Urinary bladder (tissue), 4 donors: Measurements from ENCODE around the gene MLYCD. TPM values are rescaled to one million over a fixed set of nuclear protein-coding genes. Genes with fewer than 3 reads are reported as not detected.

ENCODE experiments used
- DNase-seq: peaks from one replicate; pipeline ENCODE4 v3.0.0-alpha.2; 2015; ENCODE audit errors: extremely low spot score
- H3K27ac ChIP-seq: one replicate; pipeline ENCODE4 v1.5.1; 2013; ENCODE audit warnings: low read depth, mild to moderate bottlenecking, moderate library complexity
- H3K36me3 ChIP-seq: one replicate; pipeline ENCODE4 v1.6.1; 2013; ENCODE audit warnings: mild to moderate bottlenecking, moderate library complexity; ENCODE audit not compliant: insufficient read depth
- H3K4me1 ChIP-seq: one replicate; pipeline ENCODE4 v1.6.1; 2013; ENCODE audit warnings: mild to moderate bottlenecking, moderate library complexity; ENCODE audit not compliant: insufficient read depth
- H3K4me3 ChIP-seq: one replicate; pipeline ENCODE4 v1.5.1; 2013; ENCODE audit warnings: low read depth, low read length
- WGBS: extraction: QIAGEN DNeasy Blood & Tissue Kit; methylation state at CpG from one replicate; pipeline ENCODE4 v1.1.7; 2013; 5-methylcytosine and 5-hydroxymethylcytosine counted together
- polyA plus RNA-seq: library from polyadenylated mRNA; stranded (reverse); fragments of 200-250 nt; gene quantifications from one replicate; pipeline ENCODE4 v1.2.3, GENCODE V29; 2013
- total RNA-seq: library from RNA; depleted of rRNA; stranded (reverse); fragments of >200 nt; gene quantifications from one replicate; pipeline ENCODE4 v1.2.3, GENCODE V29; 2014
- donor health status: healthy with polysubstance abuse.
- donor health status: healthy.

The MLYCD gene
- total and polyA plus RNA-seq, 2 donors, result 3.8 to 4.6 TPM

- Histone ChIP-seq H3K4me1 (no peaks in the 10 kb centered on the region), H3K4me3 (no peak overlapping the region), H3K36me3 (no peaks in the 10 kb centered on the region), H3K27ac (no peak overlapping the region)
- no peak for DNase-seq
- WGBS, result 92% methylated on average over 26 of the region's 26 CpGs
Measured at GRCh38 chr16:83964684-83965443, 65.9 kb downstream of the MLYCD start.

DNA sequence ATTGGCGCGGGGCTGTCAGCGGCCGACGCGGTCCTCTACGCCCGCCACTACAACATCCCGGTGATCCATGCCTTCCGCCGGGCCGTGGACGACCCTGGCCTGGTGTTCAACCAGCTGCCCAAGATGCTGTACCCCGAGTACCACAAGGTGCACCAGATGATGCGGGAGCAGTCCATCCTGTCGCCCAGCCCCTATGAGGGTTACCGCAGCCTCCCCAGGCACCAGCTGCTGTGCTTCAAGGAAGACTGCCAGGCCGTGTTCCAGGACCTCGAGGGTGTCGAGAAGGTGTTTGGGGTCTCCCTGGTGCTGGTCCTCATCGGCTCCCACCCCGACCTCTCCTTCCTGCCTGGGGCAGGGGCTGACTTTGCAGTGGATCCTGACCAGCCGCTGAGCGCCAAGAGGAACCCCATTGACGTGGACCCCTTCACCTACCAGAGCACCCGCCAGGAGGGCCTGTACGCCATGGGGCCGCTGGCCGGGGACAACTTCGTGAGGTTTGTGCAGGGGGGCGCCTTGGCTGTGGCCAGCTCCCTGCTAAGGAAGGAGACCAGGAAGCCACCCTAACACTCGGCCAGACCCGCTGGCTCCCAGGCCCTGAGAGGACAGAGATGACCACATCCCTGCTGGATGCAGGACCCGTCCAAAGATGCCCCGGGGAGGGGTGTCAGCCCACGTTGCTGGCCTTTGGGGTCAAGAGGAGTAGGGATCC lies 66.7 kb downstream of the MLYCD start:
- Histone ChIP-seq H3K4me1 (no peaks in the 10 kb centered on the region), H3K4me3 (no peak overlapping the region), H3K36me3 (no peaks in the 10 kb centered on the region), H3K27ac (no peak overlapping the region)
- WGBS, result 92% methylated on average over 36 of the region's 36 CpGs
- DNase-seq, result no peak

- WGBS, result 91% methylated on average over 13 of the region's 13 CpGs
- H3K4me3 ChIP-seq, result no peak overlapping the region
- no peaks in the 10 kb centered on the region for H3K4me1 ChIP-seq
- DNase-seq, result no peak
- no peak overlapping the region for H3K27ac ChIP-seq
- no peaks in the 10 kb centered on the region for H3K36me3 ChIP-seq
Measured at GRCh38 chr16:83966153-83966696, 67.3 kb downstream of the MLYCD start.

GRCh38 chr16:83967091-83967490 lies 68.2 kb downstream of the MLYCD start:
- Histone ChIP-seq H3K36me3 (no peaks in the 10 kb centered on the region), H3K27ac (no peak overlapping the region), H3K4me3 (no peak overlapping the region), H3K4me1 (no peaks in the 10 kb centered on the region)
- WGBS, result 87% methylated on average over 2 of the region's 2 CpGs
- no peak for DNase-seq

DNA sequence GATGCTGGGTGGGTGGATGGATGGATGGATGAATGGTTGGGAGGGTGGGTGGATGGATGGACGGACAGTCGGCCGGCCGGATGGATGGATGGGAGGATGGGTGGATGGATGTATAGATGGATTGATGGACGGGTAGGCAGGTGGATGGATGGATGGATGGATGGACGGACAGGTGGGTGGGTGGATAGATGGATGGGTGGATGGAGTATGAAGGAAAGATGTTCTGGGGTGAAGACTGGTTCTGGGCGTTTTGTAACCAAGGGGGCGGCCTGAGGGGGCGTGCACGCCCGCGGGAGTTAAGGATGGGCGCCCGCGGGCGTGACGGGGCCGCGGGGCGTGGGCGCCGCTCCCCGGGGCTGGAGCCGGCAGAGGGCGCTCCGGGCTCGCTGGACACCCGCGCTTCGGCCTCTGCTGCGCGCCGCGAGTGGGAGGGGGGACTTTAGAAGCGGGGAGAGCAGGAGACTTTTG lies 69.0 kb downstream of the MLYCD start, which contains the start of gene NECAB2:
NECAB2 (plus strand) TSS at position 407 of the 468 bp plus-strand sequence. CDS start 405 bp downstream, outside the sequence.
- no peak for DNase-seq
- Histone ChIP-seq H3K36me3 (no peaks in the 10 kb centered on the region), H3K4me3 (peak within 1 kb of the TSS; percentile 53), H3K27ac (no peak within 1 kb of the TSS), H3K4me1 (no peaks in the 10 kb centered on the region)
- 11% methylated on average over 35 of the region's 35 CpGs for whole genome bisulfite sequencing

GRCh38 chr16:83968306-83968851 lies 69.5 kb downstream of the MLYCD start:
- no peaks in the 10 kb centered on the region for H3K36me3 ChIP-seq
- no peak overlapping the region for H3K27ac ChIP-seq
- no peaks in the 10 kb centered on the region for H3K4me1 ChIP-seq
- 2% methylated on average over 84 of the region's 87 CpGs for WGBS
- no peak for DNase-seq
- H3K4me3 ChIP-seq, result peak overlapping the region; percentile 53

DNA sequence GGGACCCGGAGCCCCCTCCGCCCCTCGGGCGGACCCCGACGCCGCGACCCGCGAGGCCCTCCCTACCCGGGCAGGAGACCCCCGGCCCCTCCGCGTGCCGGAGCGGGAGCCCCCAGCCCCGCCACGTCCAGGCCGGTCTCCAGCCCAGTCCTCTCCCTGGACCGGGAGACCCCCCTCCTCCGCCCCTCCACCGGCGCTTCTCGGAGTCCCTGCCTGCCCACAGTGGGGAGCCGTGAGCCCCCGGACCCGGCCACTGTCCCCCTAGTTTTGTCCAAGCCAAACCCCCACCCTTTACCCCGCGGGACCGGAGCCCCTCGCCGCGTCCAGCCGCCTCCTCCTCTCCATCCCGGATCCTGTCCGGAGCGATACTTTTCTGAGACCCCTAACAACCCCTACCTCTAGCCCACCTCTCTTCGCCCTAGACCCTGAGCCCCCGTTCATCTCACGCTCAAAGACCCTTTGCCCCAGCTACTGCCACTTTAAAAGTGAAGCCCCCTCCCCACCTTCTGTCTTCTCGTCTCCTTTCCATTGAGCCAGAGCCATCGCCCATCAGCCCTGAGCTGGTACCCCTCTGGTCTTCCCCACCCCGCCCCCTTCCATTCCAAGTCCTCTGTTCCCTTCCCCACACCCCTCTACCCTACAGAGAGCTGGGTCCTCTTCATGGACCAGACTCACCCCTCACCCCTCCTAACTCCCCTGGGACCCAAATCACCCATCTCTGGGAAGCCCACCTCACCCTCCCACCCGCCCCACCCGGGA lies 70.2 kb downstream of the MLYCD start:
- Histone ChIP-seq H3K4me1 (no peaks in the 10 kb centered on the region), H3K36me3 (no peaks in the 10 kb centered on the region), H3K4me3 (peak overlapping the region; percentile 53), H3K27ac (no peak overlapping the region)
- 5% methylated on average over 45 of the region's 45 CpGs for WGBS
- no peak for DNase-seq

DNA sequence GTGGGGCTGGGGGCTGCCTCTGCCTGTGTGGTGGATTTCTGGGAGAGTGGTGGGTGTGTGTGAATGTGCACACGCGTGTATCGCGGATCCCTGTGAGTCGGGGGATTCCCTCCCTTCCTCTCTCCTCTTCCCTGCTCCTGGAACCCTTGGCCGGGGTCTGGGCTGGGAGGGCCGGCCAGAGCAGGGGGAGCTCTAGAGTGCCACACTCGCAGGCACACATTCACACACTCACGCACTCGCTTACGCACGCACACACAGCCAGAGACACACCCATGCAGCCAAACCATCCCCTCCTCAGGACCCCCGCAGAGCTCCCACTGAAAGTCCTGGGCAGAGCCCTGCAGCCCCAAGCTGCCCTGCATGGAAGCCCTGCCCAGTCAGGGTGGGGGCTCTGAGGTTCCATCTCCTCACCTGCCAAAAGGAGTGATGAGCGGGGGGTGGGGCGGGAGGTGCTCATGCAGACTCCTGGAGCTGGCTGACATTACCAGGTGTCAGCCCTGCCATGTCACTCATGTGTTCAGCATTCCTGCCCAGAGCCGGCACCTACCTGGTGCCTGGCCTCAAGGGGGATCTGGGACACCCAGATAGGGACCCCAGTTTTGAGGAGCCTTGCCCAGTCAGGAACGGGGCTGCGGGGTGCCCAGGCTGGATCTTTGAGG lies 71.0 kb downstream of the MLYCD start:
- WGBS, result 51% methylated on average over 18 of the region's 18 CpGs
- Histone ChIP-seq H3K36me3 (no peaks in the 10 kb centered on the region), H3K27ac (no peak overlapping the region), H3K4me3 (no peak overlapping the region), H3K4me1 (no peaks in the 10 kb centered on the region)
- DNase-seq, result no peak

- WGBS, result 78% methylated on average over 6 of the region's 6 CpGs
- no peaks in the 10 kb centered on the region for H3K36me3 ChIP-seq
- no peak overlapping the region for H3K4me3 ChIP-seq
- H3K27ac ChIP-seq, result no peak overlapping the region
- DNase-seq, result no peak
- no peaks in the 10 kb centered on the region for H3K4me1 ChIP-seq
Measured at GRCh38 chr16:83970430-83970815, 71.5 kb downstream of the MLYCD start.

- Histone ChIP-seq H3K36me3 (no peaks in the 10 kb centered on the region), H3K27ac (no peak overlapping the region), H3K4me3 (no peak overlapping the region), H3K4me1 (no peaks in the 10 kb centered on the region)
- no peak for DNase-seq
- 74% methylated on average over 27 of the region's 27 CpGs for WGBS
Measured at GRCh38 chr16:83971165-83972130, 72.5 kb downstream of the MLYCD start.

DNA sequence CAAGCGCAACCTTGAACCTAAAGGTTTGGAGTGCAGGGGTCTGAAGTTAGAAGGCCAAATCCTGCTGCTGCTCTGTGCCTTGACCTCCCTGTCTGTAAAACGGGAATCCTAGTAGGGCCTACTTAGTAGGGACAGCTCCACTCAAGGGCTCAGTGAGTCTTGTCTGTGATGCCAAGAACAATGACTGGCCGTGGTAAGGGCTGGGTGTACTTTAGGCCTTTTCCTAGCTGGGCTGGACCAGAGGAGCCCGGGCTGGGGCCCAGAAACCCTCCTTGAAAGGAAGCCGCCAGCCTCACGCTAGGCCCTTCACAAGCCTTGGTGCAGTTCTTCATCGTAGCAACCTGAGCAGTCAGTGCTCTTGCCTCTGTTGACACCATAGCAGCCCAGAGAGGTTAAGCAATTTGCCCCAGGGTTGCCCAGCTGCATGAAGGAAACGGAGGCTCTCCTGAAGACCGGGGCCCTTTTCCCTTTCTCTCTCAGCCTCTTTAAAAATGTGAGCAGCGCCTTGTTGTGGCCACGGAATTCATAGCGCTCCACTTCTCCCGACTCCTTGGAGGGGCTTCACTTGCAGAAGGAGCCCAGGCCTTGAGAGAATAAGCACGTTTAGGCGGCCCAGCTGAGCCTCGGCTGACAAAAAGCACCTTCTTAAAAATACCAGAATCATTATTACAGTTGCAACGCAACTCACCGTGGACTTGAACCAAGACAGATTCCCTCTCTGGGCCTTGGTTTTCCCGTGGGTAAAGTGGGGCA lies 73.5 kb downstream of the MLYCD start:
- H3K4me3 ChIP-seq, result no peak overlapping the region
- 83% methylated on average over 19 of the region's 19 CpGs for WGBS
- no peaks in the 10 kb centered on the region for H3K4me1 ChIP-seq
- no peak overlapping the region for H3K27ac ChIP-seq
- no peak for DNase-seq
- H3K36me3 ChIP-seq, result no peaks in the 10 kb centered on the region
